ENCODE measurements around the gene INPP5K.

- TF ChIP-seq SNAI2 (CRISPR knock-in tag; IDR thresholded peaks at IDR 0.05), result no peak
- no peak for TF ChIP-seq ZC3H10 (CRISPR knock-in tag; IDR thresholded peaks at IDR 0.05)
- no peak for TF ChIP-seq ZFP30 (CRISPR knock-in tag; IDR thresholded peaks at IDR 0.05)
- no peak for TF ChIP-seq ESRRG (CRISPR knock-in tag; IDR thresholded peaks at IDR 0.05)
- no peak for TF ChIP-seq CSRNP3 (CRISPR knock-in tag; IDR thresholded peaks at IDR 0.05)
- no peak for TF ChIP-seq OSR1 (CRISPR knock-in tag; IDR thresholded peaks at IDR 0.05)
- TF ChIP-seq TCF4 (CRISPR knock-in tag; IDR thresholded peaks at IDR 0.05; ENCODE audit: borderline replicate concordance), result no peak
These were observed 16.6 kb upstream of the INPP5K start for GRCh38 chr17:1532836-1533602.
